Neutrophil (primary cell): ENCODE measurements around the gene EPHA8.

Source experiments
- H3K27ac ChIP-seq: fragments of 200-600 bp; sonication (generic); 2 replicates; pipeline ENCODE4 v1.5.1; 2016; ENCODE audit warnings: mild to moderate bottlenecking, moderate library complexity
- H3K27me3 ChIP-seq: fragments of 200-600 bp; sonication (generic); 2 replicates; pipeline ENCODE4 v1.6.0; 2016; ENCODE audit warnings: mild to moderate bottlenecking
- H3K36me3 ChIP-seq: fragments of 200-600 bp; sonication (generic); 2 replicates; pipeline ENCODE4 v1.5.1; 2017
- H3K4me1 ChIP-seq, 2 experiments: fragments of 200-600 bp in 1 of 2; sonication (generic) in 1 of 2; 1 replicate in 1 of 2; 2 replicates in 1 of 2; pipeline versions ENCODE4 v1.5.1 to v1.6.1; 2013 to 2016; ENCODE audit warnings: low read depth in 1 of 2, low read length in 1 of 2, mild to moderate bottlenecking in 1 of 2, moderate library complexity in 1 of 2; ENCODE audit not compliant: control insufficient read depth in 1 of 2, insufficient read depth in 1 of 2
- H3K4me3 ChIP-seq, 2 experiments: fragments of 200-600 bp in 1 of 2; sonication (generic) in 1 of 2; 1 replicate in 1 of 2; 2 replicates in 1 of 2; pipeline ENCODE4 v1.5.1; 2013 to 2016; ENCODE audit warnings: low read depth in 1 of 2, low read length in 1 of 2, mild to moderate bottlenecking in 1 of 2, moderate library complexity in 1 of 2
- H3K9me3 ChIP-seq: fragments of 200-600 bp; sonication (generic); 2 replicates; pipeline ENCODE4 v1.5.1; 2016
- CTCF ChIP-seq: fragments of 200-600 bp; sonication (generic); IDR thresholded peaks from 2 replicates; pipeline ENCODE4 v1.5.1; 2016; ENCODE audit warnings: antibody characterized with exemption

The EPHA8 gene

GRCh38 chr1:22626237-22627157, 63.2 kb downstream of the EPHA8 start:
- Histone ChIP-seq H3K4me1 (no peaks in the 10 kb centered on the region), H3K27me3 (peaks cover 76% of the 10 kb centered on the region), H3K27ac (no peak overlapping the region), H3K9me3 (no peaks in the 10 kb centered on the region), H3K36me3 (no peaks in the 10 kb centered on the region), H3K4me3 (no peak overlapping the region)
- no peak for TF ChIP-seq CTCF

- no peaks in the 10 kb centered on the region for H3K9me3 ChIP-seq
- TF ChIP-seq CTCF, result no peak
- no peaks in the 10 kb centered on the region for H3K4me1 ChIP-seq
- H3K27me3 ChIP-seq, result peaks cover 72% of the 10 kb centered on the region
- H3K36me3 ChIP-seq, result no peaks in the 10 kb centered on the region
- H3K27ac ChIP-seq, result no peak overlapping the region
- H3K4me3 ChIP-seq, result no peak overlapping the region
Observed at GRCh38 chr1:22627331-22627730, 64.0 kb downstream of the EPHA8 start.

GRCh38 chr1:22628698-22629444, 65.6 kb downstream of the EPHA8 start:
- Histone ChIP-seq H3K9me3 (no peaks in the 10 kb centered on the region), H3K36me3 (no peaks in the 10 kb centered on the region), H3K4me1 (no peaks in the 10 kb centered on the region), H3K27me3 (peaks cover 74% of the 10 kb centered on the region), H3K27ac (no peak overlapping the region), H3K4me3 (no peak overlapping the region)
- no peak for TF ChIP-seq CTCF

GRCh38 chr1:22629886-22630285, 66.6 kb downstream of the EPHA8 start:
- Histone ChIP-seq H3K4me3 (no peak overlapping the region), H3K36me3 (no peaks in the 10 kb centered on the region), H3K4me1 (no peaks in the 10 kb centered on the region), H3K9me3 (no peaks in the 10 kb centered on the region), H3K27ac (no peak overlapping the region), H3K27me3 (peaks cover 69% of the 10 kb centered on the region)
- TF ChIP-seq CTCF, result no peak

- Histone ChIP-seq H3K4me3 (no peak overlapping the region), H3K36me3 (no peaks in the 10 kb centered on the region), H3K9me3 (no peaks in the 10 kb centered on the region), H3K4me1 (no peaks in the 10 kb centered on the region), H3K27ac (no peak overlapping the region), H3K27me3 (peaks cover 36% of the 10 kb centered on the region)
- TF ChIP-seq CTCF, result no peak
Observed at GRCh38 chr1:22633697-22634463, 70.6 kb downstream of the EPHA8 start.
